HG02588 (cell line): ENCODE data around the gene SNX4.

Experiments
- ATAC-seq: cut with Tn5 transposase; IDR thresholded peaks from one replicate; pipeline ENCODE4 v1.9.1; 2021; ENCODE audit warnings: mild to moderate bottlenecking, moderate library complexity; ENCODE audit not compliant: unreplicated experiment

SNX4 gene

GRCh38 chr3:125470671-125471070, 49.3 kb downstream of the SNX4 start:
- ATAC-seq = no peak

- ATAC-seq = no peak
Measured at GRCh38 chr3:125462722-125463299, 57.2 kb downstream of the SNX4 start.

- no peak for ATAC-seq
Measured at GRCh38 chr3:125461896-125462295, 58.1 kb downstream of the SNX4 start.

GRCh38 chr3:125460233-125460632, 59.8 kb downstream of the SNX4 start:
- no peak for ATAC-seq

GRCh38 chr3:125443923-125444322, 76.1 kb downstream of the SNX4 start:
- no peak for ATAC-seq

- no peak for ATAC-seq
Measured at GRCh38 chr3:125442506-125442905, 77.5 kb downstream of the SNX4 start.

GRCh38 chr3:125440970-125441369, 79.0 kb downstream of the SNX4 start:
- no peak for ATAC-seq

GRCh38 chr3:125440559-125440955, 79.4 kb downstream of the SNX4 start:
- no peak for ATAC-seq

- no peak for ATAC-seq
Measured at GRCh38 chr3:125437631-125438435, 82.2 kb downstream of the SNX4 start.

- ATAC-seq = no peak
Measured at GRCh38 chr3:125436921-125437320, 83.1 kb downstream of the SNX4 start.

GRCh38 chr3:125435231-125435630, 84.8 kb downstream of the SNX4 start:
- no peak for ATAC-seq

GRCh38 chr3:125434582-125435011, 85.4 kb downstream of the SNX4 start:
- no peak for ATAC-seq

- no peak for ATAC-seq
Measured at GRCh38 chr3:125433611-125434041, 86.4 kb downstream of the SNX4 start.

GRCh38 chr3:125433091-125433534, 86.9 kb downstream of the SNX4 start:
- no peak for ATAC-seq

GRCh38 chr3:125431912-125432790, 87.9 kb downstream of the SNX4 start:
- no peak for ATAC-seq

GRCh38 chr3:125431391-125431790, 88.6 kb downstream of the SNX4 start:
- no peak for ATAC-seq

GRCh38 chr3:125428216-125428830, 91.7 kb downstream of the SNX4 start:
- ATAC-seq = no peak

GRCh38 chr3:125418306-125418705, 101.7 kb downstream of the SNX4 start:
- ATAC-seq = no peak

- no peak for ATAC-seq
Measured at GRCh38 chr3:125416235-125416634, 103.8 kb downstream of the SNX4 start.

- ATAC-seq = no peak
Measured at GRCh38 chr3:125414669-125415068, 105.3 kb downstream of the SNX4 start.

GRCh38 chr3:125410922-125411321, 109.1 kb downstream of the SNX4 start:
- ATAC-seq = no peak
